ENCODE data around the gene SLIT3. TPM values are rescaled to one million over a fixed set of nuclear protein-coding genes. Genes with fewer than 3 reads are reported as not detected.

SLIT3 gene
- total RNA-seq, 2 experiments from 2014 or later, result not detected

- no peak for TF ChIP-seq CTCF (IDR thresholded peaks at IDR 0.05)
- no peak overlapping the region for H3K4me3 ChIP-seq (ENCODE audit: low read length)
- intact Hi-C loops (cut with DNase I, micrococcal nuclease), result no loop called here
- CTCF ChIA-PET, result no interaction called here
- Mint-ChIP-seq H3K27me3 (peaks cover 10% of the 10 kb centered on the region), H3K27ac (no peak overlapping the region), H3K36me3 (ENCODE audit: low read depth) (no peaks in the 10 kb centered on the region), H3K4me1 (ENCODE audit: low read depth) (no peaks in the 10 kb centered on the region), H3K9me3 (no peaks in the 10 kb centered on the region), H3K4me3 (no peak overlapping the region)
- H3K9me3 ChIP-seq (ENCODE audit: control insufficient read depth in 1 of 2, insufficient read depth in 1 of 2, low read length in 2 of 2), result no peaks in the 10 kb centered on the region
- POLR2A ChIA-PET, result no interaction called here
- no peak overlapping the region for H3K27ac ChIP-seq (ENCODE audit: low read depth in 1 of 2, low read length in 2 of 2)
- no peaks in the 10 kb centered on the region for H3K36me3 ChIP-seq (ENCODE audit: insufficient read depth, low read length)
- H3K4me1 ChIP-seq (ENCODE audit: insufficient read depth, low read length), result no peaks in the 10 kb centered on the region
- H3K27me3 ChIP-seq (ENCODE audit: control insufficient read depth in 1 of 2, insufficient read depth in 2 of 2, low read length in 2 of 2), result peaks cover 3% of the 10 kb centered on the region in 2 experiments
- ATAC-seq (ENCODE audit: poor library complexity), result no peak
- no peak for DNase-seq
Observed at GRCh38 chr5:168881427-168882149, 419.4 kb downstream of the SLIT3 start.

- Histone ChIP-seq H3K36me3 (ENCODE audit: insufficient read depth, low read length) (no peaks in the 10 kb centered on the region), H3K27ac (ENCODE audit: low read depth in 1 of 2, low read length in 2 of 2) (no peak overlapping the region), H3K4me3 (ENCODE audit: low read length) (no peak overlapping the region), H3K9me3 (ENCODE audit: control insufficient read depth in 1 of 2, insufficient read depth in 1 of 2, low read length in 2 of 2) (no peaks in the 10 kb centered on the region), H3K27me3 (ENCODE audit: control insufficient read depth in 1 of 2, insufficient read depth in 2 of 2, low read length in 2 of 2) (peaks cover 0 to 3% of the 10 kb centered on the region in 2 experiments), H3K4me1 (ENCODE audit: insufficient read depth, low read length) (no peaks in the 10 kb centered on the region)
- peaks cover 16% of the 10 kb centered on the region for H3K27me3 Mint-ChIP-seq
- ChIA-PET POLR2A (no interaction called here), CTCF (no interaction called here)
- DNase-seq (no peak), ATAC-seq (ENCODE audit: poor library complexity) (no peak)
- no peaks in the 10 kb centered on the region for H3K4me1 Mint-ChIP-seq (ENCODE audit: low read depth)
- no peak overlapping the region for H3K27ac Mint-ChIP-seq
- H3K4me3 Mint-ChIP-seq, result no peak overlapping the region
- TF ChIP-seq CTCF (IDR thresholded peaks at IDR 0.05), result no peak
- no peaks in the 10 kb centered on the region for H3K9me3 Mint-ChIP-seq
- H3K36me3 Mint-ChIP-seq (ENCODE audit: low read depth), result no peaks in the 10 kb centered on the region
- intact Hi-C loops (cut with DNase I, micrococcal nuclease), result no loop called here
Observed at GRCh38 chr5:168879929-168880328, 421.0 kb downstream of the SLIT3 start.

- ATAC-seq (ENCODE audit: poor library complexity), result no peak
- H3K27me3 ChIP-seq (ENCODE audit: control insufficient read depth in 1 of 2, insufficient read depth in 2 of 2, low read length in 2 of 2), result peaks cover 0 to 3% of the 10 kb centered on the region in 2 experiments
- intact Hi-C loops (cut with DNase I, micrococcal nuclease), result no loop called here
- ChIA-PET POLR2A (no interaction called here), CTCF (no interaction called here)
- Mint-ChIP-seq H3K9me3 (no peaks in the 10 kb centered on the region), H3K27ac (no peak overlapping the region), H3K27me3 (peaks cover 21% of the 10 kb centered on the region), H3K4me3 (no peak overlapping the region), H3K36me3 (ENCODE audit: low read depth) (no peaks in the 10 kb centered on the region), H3K4me1 (ENCODE audit: low read depth) (no peaks in the 10 kb centered on the region)
- H3K9me3 ChIP-seq (ENCODE audit: control insufficient read depth in 1 of 2, insufficient read depth in 1 of 2, low read length in 2 of 2), result no peaks in the 10 kb centered on the region
- H3K36me3 ChIP-seq (ENCODE audit: insufficient read depth, low read length), result no peaks in the 10 kb centered on the region
- H3K4me1 ChIP-seq (ENCODE audit: insufficient read depth, low read length), result no peaks in the 10 kb centered on the region
- DNase-seq, result no peak
- no peak overlapping the region for H3K4me3 ChIP-seq (ENCODE audit: low read length)
- TF ChIP-seq CTCF (IDR thresholded peaks at IDR 0.05), result no peak
- H3K27ac ChIP-seq (ENCODE audit: low read depth in 1 of 2, low read length in 2 of 2), result no peak overlapping the region
Observed at GRCh38 chr5:168879331-168879730, 421.6 kb downstream of the SLIT3 start.
